Small intestine (tissue), 7 donors: ENCODE results near the gene CEP152. TPM values are rescaled to one million over a fixed set of nuclear protein-coding genes. Genes with fewer than 3 reads are reported as not detected.

ENCODE experiments used
- DNase-seq, 2 donors: peaks; one replicate each; pipeline versions ENCODE4 v3.0.0 to v3.0.0-alpha.2; 2013
- FAIRE-seq: peaks from 2 replicates; lab custom pipeline; 2012; peaks lifted over from hg19 to GRCh38; lab: Jason Lieb, UNC
- H3K27ac ChIP-seq, 3 donors: one replicate each; pipeline ENCODE4 v1.5.1; 2013; ENCODE audit warnings: low read length in 2 of 3, mild to moderate bottlenecking in 2 of 3, control low read depth in 1 of 3, inconsistent platforms in 1 of 3, low read depth in 1 of 3, moderate library complexity in 1 of 3
- H3K27me3 ChIP-seq, 3 donors: one replicate each; pipeline ENCODE4 v1.6.1; 2013; ENCODE audit warnings: low read length in 3 of 3, inconsistent platforms in 1 of 3; ENCODE audit not compliant: control insufficient read depth in 3 of 3, insufficient read depth in 3 of 3
- H3K36me3 ChIP-seq, 3 donors: one replicate each; pipeline ENCODE4 v1.6.1; 2013; ENCODE audit warnings: low read length in 3 of 3, inconsistent platforms in 1 of 3, low read depth in 1 of 3, mild to moderate bottlenecking in 1 of 3, moderate library complexity in 1 of 3; ENCODE audit not compliant: control insufficient read depth in 3 of 3, insufficient read depth in 2 of 3
- H3K4me1 ChIP-seq, 3 donors: one replicate each; pipeline ENCODE4 v1.6.1; 2013; ENCODE audit warnings: low read length in 2 of 3, inconsistent platforms in 1 of 3, low read depth in 1 of 3, mild to moderate bottlenecking in 1 of 3, moderate library complexity in 1 of 3; ENCODE audit not compliant: control insufficient read depth in 3 of 3, insufficient read depth in 2 of 3
- H3K4me3 ChIP-seq, 3 donors: one replicate each; pipeline ENCODE4 v1.5.1; 2013; ENCODE audit warnings: low read length in 3 of 3, control low read depth in 1 of 3, inconsistent platforms in 1 of 3, low read depth in 1 of 3, mild to moderate bottlenecking in 1 of 3, moderate library complexity in 1 of 3
- H3K9me3 ChIP-seq, 2 donors: one replicate each; pipeline ENCODE4 v1.6.1; 2013; ENCODE audit warnings: low read depth in 1 of 2, low read length in 1 of 2; ENCODE audit not compliant: control insufficient read depth in 2 of 2, insufficient read depth in 1 of 2
- WGBS, 3 donors: extraction: QIAGEN DNeasy Blood & Tissue Kit; methylation state at CpG; one replicate each; pipeline ENCODE4 v1.1.7; 2013; 5-methylcytosine and 5-hydroxymethylcytosine counted together
- polyA plus RNA-seq, 4 donors: library from polyadenylated mRNA; stranded (reverse) in 3 of 4; unstranded in 1 of 4; fragments of 200-250 nt in 3 of 4; fragments of 120-200 nt in 1 of 4; gene quantifications; one replicate each; pipeline versions ENCODE4 v1.2.1 to v1.2.3, GENCODE V29; 2013
- donor health status: healthy with polysubstance abuse.
- donor health status: control.
- donor health status: control.
- donor health status: Bipolar disorder and iron deficiency.
- donor health status: healthy.

CEP152 gene
- polyA plus RNA-seq, 4 donors = 1.1 to 5.8 (median 1.6) TPM

DNA sequence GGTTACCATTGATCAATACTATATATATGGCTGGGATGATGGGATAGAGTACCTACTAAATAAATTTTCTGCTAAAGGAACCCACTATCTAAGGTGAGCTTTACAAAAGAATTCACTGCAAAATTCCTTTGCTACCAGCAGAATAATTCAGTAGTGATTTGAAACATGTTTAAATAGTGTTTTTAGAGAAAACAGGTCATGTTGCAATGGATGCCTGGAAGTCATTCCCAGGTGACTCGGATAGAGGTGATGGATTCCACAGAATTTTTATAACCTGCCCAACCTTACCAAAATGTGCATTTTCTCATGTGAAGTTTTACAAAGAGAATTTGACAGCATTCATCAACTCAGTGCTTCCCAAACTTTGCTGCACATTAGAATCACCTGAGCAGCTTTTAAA, 53.2 kb downstream of the CEP152 start:
- Histone ChIP-seq H3K4me1 (peaks cover 0 to 10% (median 4%) of the 10 kb centered on the region in 3 donors), H3K4me3 (no peak overlapping the region), H3K36me3 (no peaks in the 10 kb centered on the region), H3K27me3 (no peaks in the 10 kb centered on the region), H3K9me3 (no peaks in the 10 kb centered on the region), H3K27ac (no peak overlapping the region)
- DNase-seq (no peak), FAIRE-seq (no peak)
- 93 to 100% (median 96%) methylated on average over 1 of the region's 1 CpG for WGBS, 3 donors

GRCh38 chr15:48754011-48754410, 56.9 kb downstream of the CEP152 start:
- H3K27me3 ChIP-seq = no peaks in the 10 kb centered on the region
- 91 to 95% (median 93%) methylated on average over 3 of the region's 3 CpGs for WGBS, 3 donors
- no peak for FAIRE-seq

GRCh38 chr15:48751595-48751994, 59.3 kb downstream of the CEP152 start:
- Histone ChIP-seq H3K4me3 (no peak overlapping the region), H3K36me3 (peaks cover 0 to 4% (median 0%) of the 10 kb centered on the region in 3 donors), H3K27ac (no peak overlapping the region), H3K9me3 (no peaks in the 10 kb centered on the region), H3K4me1 (no peaks in the 10 kb centered on the region), H3K27me3 (no peaks in the 10 kb centered on the region)
- FAIRE-seq (no peak), DNase-seq (no peak)
- WGBS, 3 donors = 78 to 94% (median 84%) methylated on average over 3 of the region's 3 CpGs

More at GRCh38 chr15:48754011-48754410, 56.9 kb downstream of the CEP152 start:
- no peak for DNase-seq
- Histone ChIP-seq H3K4me3 (no peak overlapping the region), H3K27ac (no peak overlapping the region), H3K4me1 (no peaks in the 10 kb centered on the region), H3K9me3 (no peaks in the 10 kb centered on the region), H3K36me3 (peaks cover 0 to 2% (median 0%) of the 10 kb centered on the region in 3 donors)

DNA sequence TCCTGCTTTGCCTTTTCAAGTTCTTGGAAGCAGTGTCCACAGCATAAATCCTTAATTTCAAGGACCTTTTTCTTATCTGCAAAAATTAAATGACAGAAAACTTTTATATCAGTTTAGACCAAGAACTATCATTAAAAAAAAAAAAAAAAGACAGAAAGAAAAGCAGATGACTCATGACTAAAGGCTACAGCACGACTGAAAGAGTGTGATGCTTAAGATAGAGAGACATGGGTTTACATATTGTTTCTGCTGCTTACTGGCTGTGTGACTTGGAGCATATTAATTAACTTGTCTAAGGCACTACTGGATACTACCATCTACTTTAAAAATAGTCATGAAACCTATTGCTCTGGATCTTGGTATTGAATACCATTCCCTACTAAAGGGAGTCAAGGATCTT, 62.3 kb downstream of the CEP152 start:
- peaks cover 0 to 4% (median 0%) of the 10 kb centered on the region in 3 donors for H3K36me3 ChIP-seq
- 69 to 75% (median 74%) methylated on average over 1 of the region's 1 CpG for WGBS, 3 donors
- H3K9me3 ChIP-seq = no peaks in the 10 kb centered on the region
- no peak overlapping the region for H3K4me3 ChIP-seq
- FAIRE-seq (no peak), DNase-seq (no peak)
- no peaks in the 10 kb centered on the region for H3K27me3 ChIP-seq
- H3K27ac ChIP-seq = no peak overlapping the region
- H3K4me1 ChIP-seq = no peaks in the 10 kb centered on the region

- no peak for DNase-seq
- 96 to 100% (median 100%) methylated on average over 1 of the region's 1 CpG for WGBS, 3 donors
- Histone ChIP-seq H3K36me3 (peaks cover 0 to 6% (median 2%) of the 10 kb centered on the region in 3 donors), H3K4me1 (no peaks in the 10 kb centered on the region), H3K9me3 (peaks cover 0 to 6% of the 10 kb centered on the region in 2 donors), H3K27ac (no peak overlapping the region), H3K4me3 (no peak overlapping the region), H3K27me3 (no peaks in the 10 kb centered on the region)
- no peak for FAIRE-seq
These were observed 77.3 kb downstream of the CEP152 start for GRCh38 chr15:48733615-48734014.

DNA sequence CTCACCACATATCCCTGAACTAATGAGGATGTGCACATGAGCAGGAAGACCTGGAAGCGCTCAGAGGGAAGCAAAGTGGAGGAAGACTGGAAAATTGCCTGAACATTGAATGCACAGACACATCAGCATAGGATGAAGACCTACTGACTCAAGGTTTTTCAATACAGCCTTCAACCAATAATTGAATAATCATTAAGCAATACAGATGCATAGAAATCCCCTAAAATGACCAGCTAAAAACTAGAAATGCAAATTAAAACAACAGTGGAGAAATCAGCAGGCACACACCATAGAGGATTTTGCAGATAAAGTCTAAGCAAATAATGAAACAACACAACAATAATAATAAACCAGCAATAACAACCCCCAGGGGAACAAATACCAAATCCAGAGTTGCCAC, 80.4 kb downstream of the CEP152 start:
- Histone ChIP-seq H3K27me3 (no peaks in the 10 kb centered on the region), H3K36me3 (peaks cover 0 to 5% (median 2%) of the 10 kb centered on the region in 3 donors), H3K4me1 (no peaks in the 10 kb centered on the region), H3K9me3 (peaks cover 0 to 6% of the 10 kb centered on the region in 2 donors), H3K4me3 (no peak overlapping the region), H3K27ac (no peak overlapping the region)
- DNase-seq = no peak
- WGBS, 3 donors = 98 to 100% (median 100%) methylated on average over 1 of the region's 1 CpG
- no peak for FAIRE-seq

DNA sequence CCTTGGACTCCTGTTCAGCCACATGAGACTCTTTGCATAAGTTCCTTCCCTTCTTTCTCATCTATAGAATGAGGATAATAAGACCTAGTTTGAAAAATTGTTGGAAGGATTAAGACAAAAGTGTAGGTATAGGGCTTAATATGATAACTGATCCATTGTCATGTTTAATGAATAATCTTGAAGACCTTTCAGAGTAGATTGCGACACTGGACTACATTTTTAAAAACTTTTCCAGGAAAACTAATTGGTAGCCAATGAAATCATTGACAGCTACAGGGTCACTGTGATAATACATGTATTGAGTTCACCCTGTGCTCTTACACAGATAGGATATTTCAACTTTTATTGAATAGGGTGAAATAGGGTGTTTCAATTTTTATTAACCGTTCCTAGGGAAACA, 86.9 kb downstream of the CEP152 start:
- H3K4me1 ChIP-seq = no peaks in the 10 kb centered on the region
- no peaks in the 10 kb centered on the region for H3K27me3 ChIP-seq
- H3K36me3 ChIP-seq = peaks cover 0 to 3% (median 0%) of the 10 kb centered on the region in 3 donors
- FAIRE-seq (no peak), DNase-seq (no peak)
- H3K9me3 ChIP-seq = no peaks in the 10 kb centered on the region
- WGBS, 3 donors = 96 to 99% (median 99%) methylated on average over 2 of the region's 2 CpGs
- H3K27ac ChIP-seq = no peak overlapping the region
- H3K4me3 ChIP-seq = no peak overlapping the region

DNA sequence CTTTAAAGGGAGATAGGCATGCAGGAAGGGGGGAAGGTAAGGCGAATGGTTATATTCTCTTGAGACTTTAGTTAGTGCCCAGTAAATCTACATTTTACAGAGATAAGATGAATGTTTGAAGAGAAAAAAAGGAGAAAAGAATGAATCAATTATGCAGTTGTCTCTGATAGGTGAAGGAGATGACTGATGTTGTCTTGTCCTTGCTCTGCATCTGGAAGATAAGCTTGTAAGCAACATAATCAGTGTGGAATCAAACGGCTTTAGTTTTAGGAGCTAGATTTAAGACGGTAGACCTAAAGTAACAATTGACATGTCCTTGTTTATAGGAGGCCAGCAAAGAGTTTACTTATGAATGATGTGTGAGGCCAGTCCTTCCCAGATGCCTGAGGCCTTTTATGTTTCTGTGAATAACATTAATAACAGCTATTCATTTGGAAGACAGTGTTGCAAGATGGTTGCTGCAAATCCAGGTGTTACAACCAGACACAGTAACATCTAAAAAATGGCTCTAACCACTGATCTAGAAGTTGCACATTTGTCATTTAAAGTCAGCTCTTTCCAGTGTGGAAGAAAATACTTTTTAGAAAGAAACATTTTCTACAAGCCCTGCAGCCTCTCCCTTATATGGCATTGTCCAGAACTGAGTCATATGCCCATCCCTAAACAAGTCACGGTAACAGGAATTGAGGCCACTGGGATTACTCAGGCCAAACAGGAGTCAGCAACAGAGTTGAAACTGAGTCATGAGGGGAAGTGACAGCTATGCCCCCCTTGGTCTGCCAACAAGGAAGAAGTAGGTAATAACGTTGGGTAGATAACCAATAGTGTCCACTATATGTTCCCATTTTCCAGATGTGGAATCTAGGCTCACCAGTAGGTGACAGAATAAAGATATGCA, 87.9 kb downstream of the CEP152 start:
- FAIRE-seq = no peak
- Histone ChIP-seq H3K9me3 (no peaks in the 10 kb centered on the region), H3K36me3 (peaks cover 0 to 1% (median 0%) of the 10 kb centered on the region in 3 donors), H3K27me3 (no peaks in the 10 kb centered on the region), H3K4me3 (no peak overlapping the region), H3K27ac (no peak overlapping the region), H3K4me1 (no peaks in the 10 kb centered on the region)
- 77 to 84% (median 82%) methylated on average over 5 of the region's 5 CpGs for whole genome bisulfite sequencing, 3 donors
- no peak for DNase-seq
